HG03442 (cell line): ENCODE data around the gene CCDC136.

ENCODE experiments used
- ATAC-seq: cut with Tn5 transposase; IDR thresholded peaks from one replicate; pipeline ENCODE4 v1.9.1; 2021; ENCODE audit warnings: mild to moderate bottlenecking, moderate library complexity; ENCODE audit not compliant: unreplicated experiment

Gene CCDC136

GRCh38 chr7:128859232-128860157 lies 67.7 kb downstream of the CCDC136 start:
- ATAC-seq, result no peak

GRCh38 chr7:128860158-128861073 lies 68.6 kb downstream of the CCDC136 start:
- no peak for ATAC-seq

- no peak for ATAC-seq
These were observed 70.3 kb downstream of the CCDC136 start for GRCh38 chr7:128861957-128862570.

GRCh38 chr7:128862571-128863432 lies 71.0 kb downstream of the CCDC136 start, which contains the start of gene ATP6V1F:
ATP6V1F (plus strand) TSS chr7:128862856; CDS start chr7:128862905, 49 bp downstream.
- ATAC-seq, result peak; percentile 77

GRCh38 chr7:128863433-128863989 lies 71.7 kb downstream of the CCDC136 start:
- ATAC-seq, result peak; percentile 37

GRCh38 chr7:128865303-128865702 lies 73.5 kb downstream of the CCDC136 start:
- ATAC-seq, result no peak

- no peak for ATAC-seq
These were observed 74.5 kb downstream of the CCDC136 start for GRCh38 chr7:128865996-128866877.

GRCh38 chr7:128867241-128867640 lies 75.5 kb downstream of the CCDC136 start:
- ATAC-seq, result no peak

GRCh38 chr7:128867842-128868623 lies 76.3 kb downstream of the CCDC136 start:
- ATAC-seq, result no peak

GRCh38 chr7:128868624-128869137 lies 76.9 kb downstream of the CCDC136 start:
- ATAC-seq, result no peak

- ATAC-seq, result peak; percentile 65
These were observed 77.6 kb downstream of the CCDC136 start for GRCh38 chr7:128869138-128869943.

GRCh38 chr7:128869944-128870285 lies 78.1 kb downstream of the CCDC136 start:
- ATAC-seq, result peak; percentile 12

GRCh38 chr7:128871050-128871449 lies 79.3 kb downstream of the CCDC136 start:
- no peak for ATAC-seq
